ENCODE measurements around the gene HEG1. TPM values are rescaled to one million over a fixed set of nuclear protein-coding genes. Genes with fewer than 3 reads are reported as not detected.

HEG1 gene
- total and polyA plus RNA-seq, 2 experiments from 2014 or later, result 1.8 to 8.8 TPM

DNA sequence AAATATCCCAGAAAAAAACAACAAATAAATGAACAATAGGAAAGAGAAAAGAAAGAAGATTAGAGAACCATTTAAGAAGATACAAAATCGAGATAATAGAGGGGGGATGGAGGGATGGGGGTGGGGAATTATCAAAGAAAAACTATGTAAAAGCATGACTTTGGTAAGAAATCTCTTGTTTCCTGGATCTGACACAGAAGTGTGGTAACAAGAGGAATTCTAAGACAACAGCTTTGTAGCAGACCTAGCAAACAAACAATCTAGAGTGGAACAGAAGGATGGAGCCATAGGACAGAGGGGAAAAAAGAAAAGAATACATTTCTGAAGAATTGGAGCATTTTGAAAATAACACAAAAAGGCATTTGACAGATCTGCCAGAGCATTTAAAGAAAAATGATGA lies 49.3 kb upstream of the HEG1 start (continued):
- TF ChIP-seq, protein P1, sequence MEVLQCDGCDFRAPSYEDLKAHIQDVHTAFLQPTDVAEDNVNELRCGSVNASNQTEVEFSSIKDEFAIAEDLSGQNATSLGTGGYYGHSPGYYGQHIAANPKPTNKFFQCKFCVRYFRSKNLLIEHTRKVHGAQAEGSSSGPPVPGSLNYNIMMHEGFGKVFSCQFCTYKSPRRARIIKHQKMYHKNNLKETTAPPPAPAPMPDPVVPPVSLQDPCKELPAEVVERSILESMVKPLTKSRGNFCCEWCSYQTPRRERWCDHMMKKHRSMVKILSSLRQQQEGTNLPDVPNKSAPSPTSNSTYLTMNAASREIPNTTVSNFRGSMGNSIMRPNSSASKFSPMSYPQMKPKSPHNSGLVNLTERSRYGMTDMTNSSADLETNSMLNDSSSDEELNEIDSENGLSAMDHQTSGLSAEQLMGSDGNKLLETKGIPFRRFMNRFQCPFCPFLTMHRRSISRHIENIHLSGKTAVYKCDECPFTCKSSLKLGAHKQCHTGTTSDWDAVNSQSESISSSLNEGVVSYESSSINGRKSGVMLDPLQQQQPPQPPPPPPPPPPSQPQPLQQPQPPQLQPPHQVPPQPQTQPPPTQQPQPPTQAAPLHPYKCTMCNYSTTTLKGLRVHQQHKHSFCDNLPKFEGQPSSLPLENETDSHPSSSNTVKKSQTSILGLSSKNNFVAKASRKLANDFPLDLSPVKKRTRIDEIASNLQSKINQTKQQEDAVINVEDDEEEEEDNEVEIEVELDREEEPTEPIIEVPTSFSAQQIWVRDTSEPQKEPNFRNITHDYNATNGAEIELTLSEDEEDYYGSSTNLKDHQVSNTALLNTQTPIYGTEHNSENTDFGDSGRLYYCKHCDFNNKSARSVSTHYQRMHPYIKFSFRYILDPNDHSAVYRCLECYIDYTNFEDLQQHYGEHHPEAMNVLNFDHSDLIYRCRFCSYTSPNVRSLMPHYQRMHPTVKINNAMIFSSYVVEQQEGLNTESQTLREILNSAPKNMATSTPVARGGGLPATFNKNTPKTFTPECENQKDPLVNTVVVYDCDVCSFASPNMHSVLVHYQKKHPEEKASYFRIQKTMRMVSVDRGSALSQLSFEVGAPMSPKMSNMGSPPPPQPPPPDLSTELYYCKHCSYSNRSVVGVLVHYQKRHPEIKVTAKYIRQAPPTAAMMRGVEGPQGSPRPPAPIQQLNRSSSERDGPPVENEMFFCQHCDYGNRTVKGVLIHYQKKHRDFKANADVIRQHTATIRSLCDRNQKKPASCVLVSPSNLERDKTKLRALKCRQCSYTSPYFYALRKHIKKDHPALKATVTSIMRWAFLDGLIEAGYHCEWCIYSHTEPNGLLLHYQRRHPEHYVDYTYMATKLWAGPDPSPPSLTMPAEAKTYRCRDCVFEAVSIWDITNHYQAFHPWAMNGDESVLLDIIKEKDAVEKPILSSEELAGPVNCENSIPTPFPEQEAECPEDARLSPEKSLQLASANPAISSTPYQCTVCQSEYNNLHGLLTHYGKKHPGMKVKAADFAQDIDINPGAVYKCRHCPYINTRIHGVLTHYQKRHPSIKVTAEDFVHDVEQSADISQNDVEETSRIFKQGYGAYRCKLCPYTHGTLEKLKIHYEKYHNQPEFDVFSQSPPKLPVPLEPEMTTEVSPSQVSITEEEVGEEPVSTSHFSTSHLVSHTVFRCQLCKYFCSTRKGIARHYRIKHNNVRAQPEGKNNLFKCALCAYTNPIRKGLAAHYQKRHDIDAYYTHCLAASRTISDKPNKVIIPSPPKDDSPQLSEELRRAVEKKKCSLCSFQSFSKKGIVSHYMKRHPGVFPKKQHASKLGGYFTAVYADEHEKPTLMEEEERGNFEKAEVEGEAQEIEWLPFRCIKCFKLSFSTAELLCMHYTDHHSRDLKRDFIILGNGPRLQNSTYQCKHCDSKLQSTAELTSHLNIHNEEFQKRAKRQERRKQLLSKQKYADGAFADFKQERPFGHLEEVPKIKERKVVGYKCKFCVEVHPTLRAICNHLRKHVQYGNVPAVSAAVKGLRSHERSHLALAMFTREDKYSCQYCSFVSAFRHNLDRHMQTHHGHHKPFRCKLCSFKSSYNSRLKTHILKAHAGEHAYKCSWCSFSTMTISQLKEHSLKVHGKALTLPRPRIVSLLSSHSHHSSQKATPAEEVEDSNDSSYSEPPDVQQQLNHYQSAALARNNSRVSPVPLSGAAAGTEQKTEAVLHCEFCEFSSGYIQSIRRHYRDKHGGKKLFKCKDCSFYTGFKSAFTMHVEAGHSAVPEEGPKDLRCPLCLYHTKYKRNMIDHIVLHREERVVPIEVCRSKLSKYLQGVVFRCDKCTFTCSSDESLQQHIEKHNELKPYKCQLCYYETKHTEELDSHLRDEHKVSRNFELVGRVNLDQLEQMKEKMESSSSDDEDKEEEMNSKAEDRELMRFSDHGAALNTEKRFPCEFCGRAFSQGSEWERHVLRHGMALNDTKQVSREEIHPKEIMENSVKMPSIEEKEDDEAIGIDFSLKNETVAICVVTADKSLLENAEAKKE (CRISPR knock-in tag; IDR thresholded peaks at IDR 0.05), result no peak

DNA sequence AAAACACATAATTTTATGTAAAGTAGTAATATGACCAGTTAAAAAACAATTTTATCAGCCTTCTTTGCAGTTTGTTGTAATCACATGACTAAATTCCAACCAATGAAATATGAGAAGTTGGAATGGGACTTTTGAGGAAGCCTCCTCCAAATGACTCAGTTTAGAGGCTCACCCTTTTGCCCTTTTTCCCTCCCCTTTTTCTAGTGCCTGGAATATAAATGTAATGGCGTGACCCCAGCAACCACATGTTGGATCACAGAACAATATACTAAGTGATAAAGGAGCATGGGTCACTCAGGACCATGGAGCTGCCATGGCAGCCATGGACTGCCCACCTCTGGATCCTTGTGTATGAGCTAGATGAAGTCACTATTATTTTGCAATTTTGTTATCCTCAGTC lies 48.8 kb upstream of the HEG1 start:
- Histone ChIP-seq H3K9me2 (ENCODE audit: insufficient read depth) (no peaks in the 10 kb centered on the region), H3K4me1 (ENCODE audit: insufficient read depth) (peaks cover 8% of the 10 kb centered on the region), H3K27ac (ENCODE audit: low read depth) (no peak overlapping the region), H3K27me3 (ENCODE audit: insufficient read depth) (no peaks in the 10 kb centered on the region), H3K4me2 (no peak overlapping the region), H3F3A (replicated peaks; ENCODE audit: low read depth) (no peaks in the 10 kb centered on the region), H4K20me1 (replicated peaks; ENCODE audit: insufficient read depth) (no peaks in the 10 kb centered on the region; the same call in 1 of the 2 replicates), H3K79me2 (replicated peaks; ENCODE audit: insufficient read depth) (no peaks in the 10 kb centered on the region), H3K4me3 (no peak overlapping the region), H3K36me3 (ENCODE audit: insufficient read depth) (no peaks in the 10 kb centered on the region), H2AFZ (no peak overlapping the region)
- DNase-seq (ENCODE audit: low spot score), result no peak
- no peak overlapping the region for H3K27ac Mint-ChIP-seq
- no peak overlapping the region for H3K4me3 Mint-ChIP-seq
- no peaks in the 10 kb centered on the region for H3K27me3 Mint-ChIP-seq (ENCODE audit: insufficient read depth, low read depth, poor library complexity)
- no peak for ATAC-seq
- peaks cover 8% of the 10 kb centered on the region for H3K4me1 Mint-ChIP-seq
- TF ChIP-seq, protein P1 (CRISPR knock-in tag; IDR thresholded peaks at IDR 0.05), result no peak
- TF ChIP-seq, protein P2, sequence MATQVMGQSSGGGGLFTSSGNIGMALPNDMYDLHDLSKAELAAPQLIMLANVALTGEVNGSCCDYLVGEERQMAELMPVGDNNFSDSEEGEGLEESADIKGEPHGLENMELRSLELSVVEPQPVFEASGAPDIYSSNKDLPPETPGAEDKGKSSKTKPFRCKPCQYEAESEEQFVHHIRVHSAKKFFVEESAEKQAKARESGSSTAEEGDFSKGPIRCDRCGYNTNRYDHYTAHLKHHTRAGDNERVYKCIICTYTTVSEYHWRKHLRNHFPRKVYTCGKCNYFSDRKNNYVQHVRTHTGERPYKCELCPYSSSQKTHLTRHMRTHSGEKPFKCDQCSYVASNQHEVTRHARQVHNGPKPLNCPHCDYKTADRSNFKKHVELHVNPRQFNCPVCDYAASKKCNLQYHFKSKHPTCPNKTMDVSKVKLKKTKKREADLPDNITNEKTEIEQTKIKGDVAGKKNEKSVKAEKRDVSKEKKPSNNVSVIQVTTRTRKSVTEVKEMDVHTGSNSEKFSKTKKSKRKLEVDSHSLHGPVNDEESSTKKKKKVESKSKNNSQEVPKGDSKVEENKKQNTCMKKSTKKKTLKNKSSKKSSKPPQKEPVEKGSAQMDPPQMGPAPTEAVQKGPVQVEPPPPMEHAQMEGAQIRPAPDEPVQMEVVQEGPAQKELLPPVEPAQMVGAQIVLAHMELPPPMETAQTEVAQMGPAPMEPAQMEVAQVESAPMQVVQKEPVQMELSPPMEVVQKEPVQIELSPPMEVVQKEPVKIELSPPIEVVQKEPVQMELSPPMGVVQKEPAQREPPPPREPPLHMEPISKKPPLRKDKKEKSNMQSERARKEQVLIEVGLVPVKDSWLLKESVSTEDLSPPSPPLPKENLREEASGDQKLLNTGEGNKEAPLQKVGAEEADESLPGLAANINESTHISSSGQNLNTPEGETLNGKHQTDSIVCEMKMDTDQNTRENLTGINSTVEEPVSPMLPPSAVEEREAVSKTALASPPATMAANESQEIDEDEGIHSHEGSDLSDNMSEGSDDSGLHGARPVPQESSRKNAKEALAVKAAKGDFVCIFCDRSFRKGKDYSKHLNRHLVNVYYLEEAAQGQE (IDR thresholded peaks at IDR 0.05; ENCODE audit: unreplicated experiment), result no peak
- TF ChIP-seq STAT1 (IDR thresholded peaks at IDR 0.05; ENCODE audit: unreplicated experiment), result no peak
- no peaks in the 10 kb centered on the region for H3K9me3 Mint-ChIP-seq
- peaks cover 18% of the 10 kb centered on the region; the same call in 2 of the 3 replicates for H3K36me3 Mint-ChIP-seq (ENCODE audit: low read depth)
